HEK293 (cell line): ENCODE results near the gene NEIL3.

Experiments used
- ZNF174 ChIP-seq: fragments of 450-650 bp; formaldehyde crosslinking; IDR thresholded peaks from 2 replicates; pipeline ENCODE4 v1.5.0; 2017; ENCODE audit warnings: missing biosample characterization, mild to moderate bottlenecking, missing genetic modification characterization
- TF ChIP-seq, protein P1 (sequence below): fragments of 450-650 bp; IDR thresholded peaks from 2 replicates; pipeline ENCODE4 v1.5.1; 2018; ENCODE audit warnings: missing biosample characterization, missing genetic modification characterization

DNA sequence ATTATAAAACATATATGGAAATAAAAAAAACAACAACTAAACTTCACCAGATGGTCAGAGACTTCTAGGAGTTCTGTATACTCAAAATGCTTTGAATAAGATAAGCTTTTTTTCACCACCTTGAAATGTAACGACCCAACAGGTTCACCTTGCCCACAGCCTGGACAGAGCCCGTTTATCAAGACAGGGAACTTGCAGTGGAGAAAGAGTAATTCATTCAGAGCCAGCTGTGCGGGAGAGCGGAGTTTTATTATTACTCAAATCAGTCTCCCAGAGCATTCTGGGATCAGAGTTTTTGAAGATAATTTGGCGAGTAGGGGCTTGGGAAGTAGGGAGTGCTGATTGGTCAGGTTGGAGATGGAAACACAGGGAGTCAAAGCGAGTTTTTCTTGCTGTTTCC, 94.1 kb downstream of the NEIL3 start:
- no peak for TF ChIP-seq ZNF174 (tag by site-specific recombination)
- TF ChIP-seq, protein P1, sequence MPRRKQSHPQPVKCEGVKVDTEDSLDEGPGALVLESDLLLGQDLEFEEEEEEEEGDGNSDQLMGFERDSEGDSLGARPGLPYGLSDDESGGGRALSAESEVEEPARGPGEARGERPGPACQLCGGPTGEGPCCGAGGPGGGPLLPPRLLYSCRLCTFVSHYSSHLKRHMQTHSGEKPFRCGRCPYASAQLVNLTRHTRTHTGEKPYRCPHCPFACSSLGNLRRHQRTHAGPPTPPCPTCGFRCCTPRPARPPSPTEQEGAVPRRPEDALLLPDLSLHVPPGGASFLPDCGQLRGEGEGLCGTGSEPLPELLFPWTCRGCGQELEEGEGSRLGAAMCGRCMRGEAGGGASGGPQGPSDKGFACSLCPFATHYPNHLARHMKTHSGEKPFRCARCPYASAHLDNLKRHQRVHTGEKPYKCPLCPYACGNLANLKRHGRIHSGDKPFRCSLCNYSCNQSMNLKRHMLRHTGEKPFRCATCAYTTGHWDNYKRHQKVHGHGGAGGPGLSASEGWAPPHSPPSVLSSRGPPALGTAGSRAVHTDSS: no peak
